ENCODE measurements around the gene HDAC11. TPM values are rescaled to one million over a fixed set of nuclear protein-coding genes. Genes with fewer than 3 reads are reported as not detected.

Gene HDAC11
- total and polyA plus RNA-seq, 2 of the 13 experiments (the other 11 are each of a cell fraction or from before 2014, with no cell fraction given): 13.7 to 33.1 TPM

- TF ChIP-seq PCBP1 (IDR thresholded peaks at IDR 0.05; ENCODE audit: borderline replicate concordance, low read depth, low read length) (no peak), ZNF644 (CRISPR knock-in tag; IDR thresholded peaks at IDR 0.05; ENCODE audit: low read depth) (peak; percentile 84; the same call in 1 of the 2 replicates), HNF4A (CRISPR knock-in tag; IDR thresholded peaks at IDR 0.05) (peak; percentile 18; the same call in 1 of the 2 replicates), MYNN (CRISPR knock-in tag; IDR thresholded peaks at IDR 0.05; ENCODE audit: low read depth) (no peak), ZBTB3 (CRISPR knock-in tag; IDR thresholded peaks at IDR 0.05; ENCODE audit: borderline replicate concordance, low read depth) (no peak), NAIF1 (CRISPR knock-in tag; IDR thresholded peaks at IDR 0.05; ENCODE audit: borderline replicate concordance) (no peak), EP300 (IDR thresholded peaks at IDR 0.05; ENCODE audit: low read depth in 2 of 2, low read length in 2 of 2) (peak in 1 of 2 experiments; percentile 15; a peak in 1 of 4 replicates), EP300 (CRISPR knock-in tag; IDR thresholded peaks at IDR 0.05; ENCODE audit: borderline replicate concordance) (peak; percentile 45; the same call in 1 of the 2 replicates), ZKSCAN8 (CRISPR knock-in tag; IDR thresholded peaks at IDR 0.05; ENCODE audit: borderline replicate concordance) (peak; percentile 79; the same call in 1 of the 2 replicates), SCMH1 (CRISPR knock-in tag; IDR thresholded peaks at IDR 0.05; ENCODE audit: borderline replicate concordance) (no peak), REST (IDR thresholded peaks at IDR 0.05; ENCODE audit: borderline replicate concordance in 1 of 2, low read depth in 1 of 2, low read length in 2 of 2) (no peak), ZNF407 (CRISPR knock-in tag; IDR thresholded peaks at IDR 0.05; ENCODE audit: not compliant biosample characterization) (peak; percentile 61), AGO2 (optimal IDR thresholded peaks at IDR 0.05; ENCODE audit: low read depth, low read length) (no peak), CREBL2 (CRISPR knock-in tag; IDR thresholded peaks at IDR 0.05; ENCODE audit: borderline replicate concordance) (no peak), SOX6 (IDR thresholded peaks at IDR 0.05) (no peak), SOX6 (CRISPR knock-in tag; IDR thresholded peaks at IDR 0.05) (peak; percentile 82)
Observed at GRCh38 chr3:13461169-13462124, 18.7 kb upstream of the HDAC11 start (continued).

All from HepG2 (cell line).